Glutamatergic neuron (in vitro differentiated cells): ENCODE results near the gene ZNF525. TPM values are rescaled to one million over a fixed set of nuclear protein-coding genes. Genes with fewer than 3 reads are reported as not detected.

ENCODE experiments used
- DNase-seq: peaks from one replicate; pipeline ENCODE4 v3.0.0; 2022
- H3K27ac Mint-ChIP-seq: one replicate; pipeline ENCODE4 v1.8.0; 2020; ENCODE audit warnings: mild to moderate bottlenecking, mixed read lengths, inconsistent platforms; ENCODE audit not compliant: unreplicated experiment
- H3K27me3 Mint-ChIP-seq: one replicate; pipeline ENCODE4 v1.8.0; 2020; ENCODE audit warnings: mild to moderate bottlenecking, moderate library complexity, mixed read lengths, inconsistent platforms; ENCODE audit not compliant: unreplicated experiment
- H3K36me3 Mint-ChIP-seq: one replicate; pipeline ENCODE4 v1.8.0; 2020; ENCODE audit warnings: mild to moderate bottlenecking, mixed read lengths, inconsistent platforms; ENCODE audit not compliant: unreplicated experiment
- H3K4me1 Mint-ChIP-seq: one replicate; pipeline ENCODE4 v1.8.0; 2020; ENCODE audit warnings: mild to moderate bottlenecking, low read depth, mixed read lengths, inconsistent platforms; ENCODE audit not compliant: unreplicated experiment
- H3K4me3 Mint-ChIP-seq: one replicate; pipeline ENCODE4 v1.8.0; 2020; ENCODE audit warnings: mild to moderate bottlenecking, mixed read lengths, inconsistent platforms; ENCODE audit not compliant: unreplicated experiment
- H3K9me3 Mint-ChIP-seq: one replicate; pipeline ENCODE4 v1.8.0; 2020; ENCODE audit warnings: mild to moderate bottlenecking, moderate library complexity, mixed read lengths, inconsistent platforms; ENCODE audit not compliant: unreplicated experiment
- CTCF ChIP-seq: fragments of 200-600 bp; sonication (generic); IDR thresholded peaks from one replicate; pipeline ENCODE4 v1.5.0; 2021; ENCODE audit not compliant: partially characterized antibody, unreplicated experiment
- total RNA-seq: library from RNA; stranded (reverse); fragmentation: NEBNext Ultra II Directional; extraction: Animal tissue kit (Norgen Biotek cat#: 25700); gene quantifications from one replicate; pipeline ENCODE4 v1.2.1, GENCODE V29; 2021; ENCODE audit not compliant: unreplicated experiment

ZNF525 gene
- total RNA-seq, 1 donor from 2014 or later, result 8.2 TPM

- TF ChIP-seq CTCF, result no peak
- Mint-ChIP-seq H3K36me3 (peaks cover 30% of the 10 kb centered on the region), H3K4me1 (no peaks in the 10 kb centered on the region), H3K27ac (no peak overlapping the region), H3K9me3 (peaks cover 11% of the 10 kb centered on the region), H3K4me3 (no peak overlapping the region), H3K27me3 (peaks cover 2% of the 10 kb centered on the region)
- DNase-seq, result no peak
Observed at GRCh38 chr19:53388168-53388567, 22.7 kb downstream of the ZNF525 start.

GRCh38 chr19:53388904-53389303 lies 23.4 kb downstream of the ZNF525 start:
- no peak overlapping the region for H3K4me3 Mint-ChIP-seq
- H3K27ac Mint-ChIP-seq, result no peak overlapping the region
- no peak for DNase-seq
- H3K4me1 Mint-ChIP-seq, result peaks cover 6% of the 10 kb centered on the region
- H3K36me3 Mint-ChIP-seq, result peaks cover 24% of the 10 kb centered on the region
- TF ChIP-seq CTCF, result no peak
- H3K27me3 Mint-ChIP-seq, result peaks cover 2% of the 10 kb centered on the region
- H3K9me3 Mint-ChIP-seq, result peaks cover 11% of the 10 kb centered on the region

GRCh38 chr19:53389571-53389970 lies 24.1 kb downstream of the ZNF525 start:
- H3K27ac Mint-ChIP-seq, result no peak overlapping the region
- H3K4me3 Mint-ChIP-seq, result no peak overlapping the region
- peaks cover 10% of the 10 kb centered on the region for H3K4me1 Mint-ChIP-seq
- TF ChIP-seq CTCF, result no peak
- peaks cover 22% of the 10 kb centered on the region for H3K36me3 Mint-ChIP-seq
- DNase-seq, result no peak
- peaks cover 2% of the 10 kb centered on the region for H3K27me3 Mint-ChIP-seq
- peaks cover 8% of the 10 kb centered on the region for H3K9me3 Mint-ChIP-seq

- Mint-ChIP-seq H3K4me3 (no peak overlapping the region), H3K27ac (no peak overlapping the region), H3K4me1 (peaks cover 12% of the 10 kb centered on the region), H3K9me3 (peaks cover 7% of the 10 kb centered on the region), H3K36me3 (peaks cover 18% of the 10 kb centered on the region), H3K27me3 (peaks cover 3% of the 10 kb centered on the region)
- no peak for TF ChIP-seq CTCF
- DNase-seq, result peak; percentile 18
Observed at GRCh38 chr19:53389978-53390377, 24.5 kb downstream of the ZNF525 start.

- Mint-ChIP-seq H3K4me1 (peaks cover 12% of the 10 kb centered on the region), H3K27me3 (peaks cover 5% of the 10 kb centered on the region), H3K4me3 (peak overlapping the region; percentile 96), H3K36me3 (peaks cover 3% of the 10 kb centered on the region), H3K27ac (peak overlapping the region; percentile 97), H3K9me3 (peaks cover 11% of the 10 kb centered on the region)
- no peak for TF ChIP-seq CTCF
- peak; percentile 80 for DNase-seq
Observed at GRCh38 chr19:53394522-53394973, 29.0 kb downstream of the ZNF525 start.
